C4-2B (cell line): ENCODE results near the gene NLGN1.

Experiments
- ZFX ChIP-seq: fragments of 450-650 bp; IDR thresholded peaks from 2 replicates; pipeline ENCODE4 v1.6.1; 2017
- TF ChIP-seq, protein P1 (sequence below): fragments of 450-650 bp; conservative IDR thresholded peaks from 2 replicates; pipeline ENCODE4 v1.5.1; 2017; ENCODE audit warnings: mild to moderate bottlenecking

DNA sequence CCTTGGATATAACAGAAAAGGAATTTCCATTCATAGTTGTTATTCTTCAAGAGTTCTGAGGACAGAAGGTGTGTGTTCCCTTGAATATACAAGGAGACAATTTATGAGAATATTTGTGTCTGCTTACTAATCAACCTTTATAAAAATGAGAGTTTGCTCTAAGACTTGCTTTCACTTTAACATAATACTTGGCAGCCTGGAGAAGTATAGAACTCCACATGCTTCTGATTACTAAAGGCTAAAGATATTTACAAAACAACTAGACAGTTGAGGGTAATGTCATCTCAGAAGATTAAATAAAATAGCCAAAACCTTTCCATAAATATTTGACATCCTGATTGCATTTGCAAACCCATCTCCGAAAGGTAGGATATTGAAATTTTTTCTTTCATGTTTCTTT is 734.5 kb downstream of the NLGN1 start:
- TF ChIP-seq ZFX = no peak
- TF ChIP-seq, protein P1, sequence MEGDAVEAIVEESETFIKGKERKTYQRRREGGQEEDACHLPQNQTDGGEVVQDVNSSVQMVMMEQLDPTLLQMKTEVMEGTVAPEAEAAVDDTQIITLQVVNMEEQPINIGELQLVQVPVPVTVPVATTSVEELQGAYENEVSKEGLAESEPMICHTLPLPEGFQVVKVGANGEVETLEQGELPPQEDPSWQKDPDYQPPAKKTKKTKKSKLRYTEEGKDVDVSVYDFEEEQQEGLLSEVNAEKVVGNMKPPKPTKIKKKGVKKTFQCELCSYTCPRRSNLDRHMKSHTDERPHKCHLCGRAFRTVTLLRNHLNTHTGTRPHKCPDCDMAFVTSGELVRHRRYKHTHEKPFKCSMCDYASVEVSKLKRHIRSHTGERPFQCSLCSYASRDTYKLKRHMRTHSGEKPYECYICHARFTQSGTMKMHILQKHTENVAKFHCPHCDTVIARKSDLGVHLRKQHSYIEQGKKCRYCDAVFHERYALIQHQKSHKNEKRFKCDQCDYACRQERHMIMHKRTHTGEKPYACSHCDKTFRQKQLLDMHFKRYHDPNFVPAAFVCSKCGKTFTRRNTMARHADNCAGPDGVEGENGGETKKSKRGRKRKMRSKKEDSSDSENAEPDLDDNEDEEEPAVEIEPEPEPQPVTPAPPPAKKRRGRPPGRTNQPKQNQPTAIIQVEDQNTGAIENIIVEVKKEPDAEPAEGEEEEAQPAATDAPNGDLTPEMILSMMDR = no peak
